HEK293 (cell line): ENCODE measurements around the gene AK6.
A peak's percentile ranks its signal among the peaks of the same experiment; 100 is the strongest.

ENCODE experiments used
- CTCF ChIA-PET: fragments of 350-600 bp; formaldehyde crosslinking; extraction: SDS; loops from one replicate; lab custom pipeline; 2021; ENCODE audit warnings: antibody characterized with exemption; lab: Yijun Ruan, JAX
- POLR2A ChIA-PET: fragments of 300-600 bp; formaldehyde crosslinking; extraction: SDS; loops from one replicate; lab custom pipeline; 2020; ENCODE audit warnings: antibody characterized with exemption, inconsistent platforms; lab: Yijun Ruan, JAX
- H3K27ac ChIP-seq: fragments of 200-500 bp; sonication (Bioruptor generic); 2 replicates; pipeline ENCODE4 v1.5.1; 2014; ENCODE audit warnings: low read depth, low read length, control low read depth, inconsistent platforms; ENCODE audit errors: extremely low read depth
- H3K36me3 ChIP-seq, 2 experiments: fragments of 200-500 bp in 1 of 2; sonication (Bioruptor generic) in 1 of 2; 1 replicate in 1 of 2; 2 replicates in 1 of 2; pipeline ENCODE4 v1.5.1; 2014 to 2017; ENCODE audit warnings: inconsistent platforms in 2 of 2, low read length in 2 of 2; ENCODE audit not compliant: control insufficient read depth in 2 of 2, insufficient read depth in 1 of 2
- H3K4me1 ChIP-seq: fragments of 200-500 bp; sonication (Bioruptor generic); 2 replicates; pipeline ENCODE4 v1.5.1; 2014; ENCODE audit warnings: mild to moderate bottlenecking, low read length, inconsistent platforms; ENCODE audit not compliant: control insufficient read depth, insufficient read depth
- H3K4me3 ChIP-seq: 2 replicates; pipeline ENCODE4 v1.5.1; 2011; ENCODE audit warnings: low read depth, mild to moderate bottlenecking, control low read depth, low read length, moderate library complexity
- H3K9me3 ChIP-seq: fragments of 200-500 bp; sonication (Bioruptor generic); 2 replicates; pipeline ENCODE4 v1.5.1; 2014; ENCODE audit warnings: low read depth, low read length, inconsistent platforms; ENCODE audit not compliant: control insufficient read depth, insufficient read depth
- GLI4 ChIP-seq: fragments of 450-650 bp; formaldehyde crosslinking; IDR thresholded peaks from 2 replicates; pipeline ENCODE4 v1.5.1; 2016; ENCODE audit warnings: missing biosample characterization, missing genetic modification characterization
- HOXC10 ChIP-seq: sonication (generic); formaldehyde crosslinking; IDR thresholded peaks from 2 replicates; pipeline ENCODE4 v1.8.1; 2023; ENCODE audit warnings: mild to moderate bottlenecking, missing genetic modification reagents
- HOXD13 ChIP-seq: sonication (generic); formaldehyde crosslinking; IDR thresholded peaks from 2 replicates; pipeline ENCODE4 v1.8.0; 2022; ENCODE audit warnings: missing genetic modification reagents, borderline replicate concordance
- SETDB1 ChIP-seq: IDR thresholded peaks from one replicate; pipeline ENCODE4 v1.6.1; 2017; ENCODE audit warnings: mild to moderate bottlenecking, low read length, moderate library complexity, mixed read lengths; ENCODE audit not compliant: insufficient read length
- SP3 ChIP-seq: fragments of 450-650 bp; formaldehyde crosslinking; IDR thresholded peaks from 2 replicates; pipeline ENCODE4 v1.5.1; 2016; ENCODE audit warnings: missing biosample characterization, missing genetic modification characterization
- SP7 ChIP-seq: fragments of 450-650 bp; formaldehyde crosslinking; IDR thresholded peaks from 2 replicates; pipeline ENCODE4 v1.5.1; 2016; ENCODE audit warnings: missing biosample characterization, missing genetic modification characterization
- TCF7L2 ChIP-seq: IDR thresholded peaks from 2 replicates; pipeline ENCODE4 v1.6.1; 2011; ENCODE audit warnings: low read depth, mild to moderate bottlenecking, inconsistent platforms, low read length, moderate library complexity, borderline replicate concordance
- YY2 ChIP-seq: fragments of 450-650 bp; formaldehyde crosslinking; IDR thresholded peaks from 2 replicates; pipeline ENCODE4 v1.5.1; 2016; ENCODE audit warnings: missing biosample characterization, missing genetic modification characterization
- ZBTB1 ChIP-seq: fragments of 450-650 bp; formaldehyde crosslinking; IDR thresholded peaks from 2 replicates; pipeline ENCODE4 v1.5.1; 2016; ENCODE audit warnings: missing biosample characterization, missing genetic modification characterization
- ZBTB17 ChIP-seq: fragments of 450-650 bp; formaldehyde crosslinking; IDR thresholded peaks from 2 replicates; pipeline ENCODE4 v1.5.1; 2016; ENCODE audit warnings: missing biosample characterization, missing genetic modification characterization
- ZBTB20 ChIP-seq: fragments of 450-650 bp; formaldehyde crosslinking; IDR thresholded peaks from 2 replicates; pipeline ENCODE4 v1.5.1; 2016; ENCODE audit warnings: missing biosample characterization, missing genetic modification characterization
- ZBTB49 ChIP-seq: fragments of 450-650 bp; formaldehyde crosslinking; IDR thresholded peaks from 2 replicates; pipeline ENCODE4 v1.5.1; 2016; ENCODE audit warnings: missing biosample characterization, missing genetic modification characterization, low read depth
- ZBTB8A ChIP-seq: fragments of 450-650 bp; formaldehyde crosslinking; IDR thresholded peaks from 2 replicates; pipeline ENCODE4 v1.5.1; 2016; ENCODE audit warnings: missing biosample characterization, missing genetic modification characterization
- ZEB2 ChIP-seq: fragments of 450-650 bp; formaldehyde crosslinking; IDR thresholded peaks from 2 replicates; pipeline ENCODE4 v1.5.1; 2016; ENCODE audit warnings: missing biosample characterization, missing genetic modification characterization
- ZFHX2 ChIP-seq: fragments of 450-650 bp; formaldehyde crosslinking; conservative IDR thresholded peaks from 2 replicates; pipeline ENCODE4 v1.5.1; 2016; ENCODE audit warnings: missing biosample characterization, missing genetic modification characterization
- ZNF146 ChIP-seq: fragments of 450-650 bp; formaldehyde crosslinking; IDR thresholded peaks from 2 replicates; pipeline ENCODE4 v1.5.1; 2016; ENCODE audit warnings: missing biosample characterization, missing genetic modification characterization
- ZNF2 ChIP-seq: fragments of 450-650 bp; formaldehyde crosslinking; IDR thresholded peaks from 2 replicates; pipeline ENCODE4 v1.5.1; 2016; ENCODE audit warnings: missing biosample characterization, missing genetic modification characterization
- ZNF274 ChIP-seq, 2 experiments: fragments of 200-500 bp in 1 of 2; fragments of 450-650 bp in 1 of 2; sonication (Bioruptor generic) in 1 of 2; formaldehyde crosslinking in 1 of 2; IDR thresholded peaks; 2 replicates each; pipeline versions ENCODE4 v1.5.1 to v1.6.1; 2014 to 2016; ENCODE audit warnings: borderline replicate concordance in 1 of 2, inconsistent platforms in 1 of 2, low read length in 1 of 2, missing biosample characterization in 1 of 2, missing genetic modification characterization in 1 of 2
- ZNF354C ChIP-seq: fragments of 450-650 bp; formaldehyde crosslinking; IDR thresholded peaks from 2 replicates; pipeline ENCODE4 v1.5.1; 2016; ENCODE audit warnings: missing biosample characterization, missing genetic modification characterization, low read depth, borderline replicate concordance
- ZNF391 ChIP-seq: fragments of 450-650 bp; formaldehyde crosslinking; IDR thresholded peaks from 2 replicates; pipeline ENCODE4 v1.5.1; 2016; ENCODE audit warnings: low read depth, missing biosample characterization, missing genetic modification characterization, borderline replicate concordance
- ZNF394 ChIP-seq: fragments of 450-650 bp; formaldehyde crosslinking; IDR thresholded peaks from 2 replicates; pipeline ENCODE4 v1.5.1; 2016; ENCODE audit warnings: missing biosample characterization, missing genetic modification characterization, mild to moderate bottlenecking, moderate library complexity, borderline replicate concordance
- ZNF423 ChIP-seq: fragments of 450-650 bp; formaldehyde crosslinking; IDR thresholded peaks from 2 replicates; pipeline ENCODE4 v1.5.1; 2016; ENCODE audit warnings: missing biosample characterization, missing genetic modification characterization
- ZNF544 ChIP-seq: fragments of 450-650 bp; formaldehyde crosslinking; IDR thresholded peaks from 2 replicates; pipeline ENCODE4 v1.5.0; 2017; ENCODE audit warnings: missing biosample characterization, missing genetic modification characterization
- ZNF555 ChIP-seq: fragments of 450-650 bp; formaldehyde crosslinking; conservative IDR thresholded peaks from 2 replicates; pipeline ENCODE4 v1.5.1; 2017; ENCODE audit warnings: missing biosample characterization, mild to moderate bottlenecking, missing genetic modification characterization, inconsistent platforms
- ZNF596 ChIP-seq: fragments of 450-650 bp; IDR thresholded peaks from 2 replicates; pipeline ENCODE4 v1.5.0; 2018; ENCODE audit warnings: missing biosample characterization, mild to moderate bottlenecking, missing genetic modification characterization, moderate library complexity
- ZNF623 ChIP-seq: fragments of 450-650 bp; formaldehyde crosslinking; IDR thresholded peaks from 2 replicates; pipeline ENCODE4 v1.5.1; 2016; ENCODE audit warnings: missing biosample characterization, missing genetic modification characterization
- ZNF658 ChIP-seq: fragments of 450-650 bp; formaldehyde crosslinking; IDR thresholded peaks from 2 replicates; pipeline ENCODE4; 2016; ENCODE audit warnings: missing biosample characterization, missing genetic modification characterization
- ZNF792 ChIP-seq: fragments of 450-650 bp; formaldehyde crosslinking; IDR thresholded peaks from 2 replicates; pipeline ENCODE4 v1.5.1; 2016; ENCODE audit warnings: missing biosample characterization, missing genetic modification characterization
- ZNF843 ChIP-seq: fragments of 450-650 bp; formaldehyde crosslinking; IDR thresholded peaks from 2 replicates; pipeline ENCODE4 v1.5.1; 2016; ENCODE audit warnings: missing biosample characterization, missing genetic modification characterization
- ZSCAN23 ChIP-seq: fragments of 450-650 bp; formaldehyde crosslinking; IDR thresholded peaks from 2 replicates; pipeline ENCODE4 v1.5.1; 2016; ENCODE audit warnings: missing biosample characterization, missing genetic modification characterization
- ZSCAN30 ChIP-seq: fragments of 450-650 bp; IDR thresholded peaks from 2 replicates; pipeline ENCODE4 v1.5.1; 2018; ENCODE audit warnings: missing biosample characterization, mild to moderate bottlenecking, missing genetic modification characterization, moderate library complexity
- TF ChIP-seq, protein P1 (sequence below): fragments of 450-650 bp; formaldehyde crosslinking; IDR thresholded peaks from 2 replicates; pipeline ENCODE4 v1.5.1; 2017; ENCODE audit warnings: missing biosample characterization, missing genetic modification characterization
- TF ChIP-seq, protein P2 (sequence below): fragments of 450-650 bp; IDR thresholded peaks from 2 replicates; pipeline ENCODE4 v1.5.1; 2018; ENCODE audit warnings: missing biosample characterization, missing genetic modification characterization

The AK6 gene

DNA sequence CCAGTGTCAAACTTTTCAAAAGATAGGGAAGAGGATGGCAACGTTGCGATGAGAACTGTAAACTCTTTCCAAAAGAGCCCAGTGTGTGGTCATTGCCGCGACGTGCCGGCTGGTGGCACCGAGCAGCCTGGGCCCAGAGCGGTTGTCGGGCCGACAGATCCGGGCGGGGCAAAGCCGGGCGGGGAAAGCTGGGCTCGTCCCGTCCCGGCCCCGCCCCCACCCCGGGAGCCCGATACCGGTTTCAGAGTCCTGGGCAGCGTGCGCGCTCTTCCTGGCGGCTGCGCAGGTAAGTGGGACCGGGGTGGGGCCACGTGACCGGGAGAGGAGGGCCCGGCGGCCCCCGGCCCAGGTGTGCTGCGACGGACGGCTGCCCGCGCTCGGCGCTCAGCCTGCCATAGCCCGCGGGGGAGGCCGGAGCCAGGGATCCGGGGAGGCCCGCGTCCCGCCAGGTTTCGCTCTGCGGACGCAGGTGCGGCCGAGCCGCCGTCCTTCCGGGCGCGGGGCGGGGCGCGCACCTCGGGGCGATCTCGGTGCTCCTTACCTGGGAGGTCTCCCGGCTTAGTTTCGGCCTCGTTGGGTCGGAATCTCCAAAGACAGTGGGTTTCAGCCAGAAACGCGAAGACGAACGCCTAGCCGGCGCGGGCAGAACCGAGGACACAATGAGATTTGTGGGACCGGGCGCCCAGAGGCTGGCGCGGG is 45.7 kb upstream of the AK6 start, which contains the start of gene MARVELD2:
MARVELD2 (plus strand) TSS at position 232 of the 699 bp plus-strand sequence. CDS start 4,270 bp downstream, outside the sequence.
- Histone ChIP-seq H3K36me3 (peaks cover 7 to 56% of the 10 kb centered on the region in 2 experiments; a peak in 2 of 3 replicates), H3K27ac (peak within 1 kb of the TSS; percentile 88), H3K4me3 (peak within 1 kb of the TSS; percentile 79), H3K4me1 (no peaks in the 10 kb centered on the region; the same call in 1 of the 2 replicates), H3K9me3 (no peaks in the 10 kb centered on the region)
- POLR2A ChIA-PET, result no interaction called here
- CTCF ChIA-PET, result interaction anchor here (0.6 kb wide), 1 partner anchor 453 kb away, joined by 4 read pairs; no protein-coding TSS in a partner anchor
- no peak for TF ChIP-seq ZBTB1
- peak; percentile 77 for TF ChIP-seq SP3 (tag by site-specific recombination)
- TF ChIP-seq ZBTB17 (tag by site-specific recombination), result peak; percentile 95
- TF ChIP-seq SP7 (tag by site-specific recombination), result peak; percentile 10; the same call in 1 of the 2 replicates
- TF ChIP-seq ZNF792, result no peak
- TF ChIP-seq ZNF423 (tag by site-specific recombination), result 0 out of 2 replicates have a peak, but pooled peaks have one; percentile 10
- peak; percentile 83 for TF ChIP-seq ZBTB20 (tag by site-specific recombination)
- TF ChIP-seq, protein P1, sequence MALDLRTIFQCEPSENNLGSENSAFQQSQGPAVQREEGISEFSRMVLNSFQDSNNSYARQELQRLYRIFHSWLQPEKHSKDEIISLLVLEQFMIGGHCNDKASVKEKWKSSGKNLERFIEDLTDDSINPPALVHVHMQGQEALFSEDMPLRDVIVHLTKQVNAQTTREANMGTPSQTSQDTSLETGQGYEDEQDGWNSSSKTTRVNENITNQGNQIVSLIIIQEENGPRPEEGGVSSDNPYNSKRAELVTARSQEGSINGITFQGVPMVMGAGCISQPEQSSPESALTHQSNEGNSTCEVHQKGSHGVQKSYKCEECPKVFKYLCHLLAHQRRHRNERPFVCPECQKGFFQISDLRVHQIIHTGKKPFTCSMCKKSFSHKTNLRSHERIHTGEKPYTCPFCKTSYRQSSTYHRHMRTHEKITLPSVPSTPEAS (tag by site-specific recombination), result no peak
- TF ChIP-seq ZSCAN23 (tag by site-specific recombination), result no peak
- TF ChIP-seq SETDB1, result no peak
- no peak for TF ChIP-seq HOXD13 (CRISPR knock-in tag)
- no peak for TF ChIP-seq ZNF658 (tag by site-specific recombination)
- TF ChIP-seq ZNF623, result no peak
- no peak for TF ChIP-seq ZNF544 (tag by site-specific recombination)
- TF ChIP-seq ZBTB8A (tag by site-specific recombination), result peak; percentile 91
- no peak for TF ChIP-seq ZNF354C (tag by site-specific recombination)
- no peak for TF ChIP-seq ZNF391 (tag by site-specific recombination)
- no peak for TF ChIP-seq ZNF146
- no peak for TF ChIP-seq ZNF843 (tag by site-specific recombination)
- peak; percentile 92 for TF ChIP-seq ZEB2 (tag by site-specific recombination)
- TF ChIP-seq YY2, result no peak
- TF ChIP-seq ZBTB49 (tag by site-specific recombination), result no peak
- TF ChIP-seq, protein P2, sequence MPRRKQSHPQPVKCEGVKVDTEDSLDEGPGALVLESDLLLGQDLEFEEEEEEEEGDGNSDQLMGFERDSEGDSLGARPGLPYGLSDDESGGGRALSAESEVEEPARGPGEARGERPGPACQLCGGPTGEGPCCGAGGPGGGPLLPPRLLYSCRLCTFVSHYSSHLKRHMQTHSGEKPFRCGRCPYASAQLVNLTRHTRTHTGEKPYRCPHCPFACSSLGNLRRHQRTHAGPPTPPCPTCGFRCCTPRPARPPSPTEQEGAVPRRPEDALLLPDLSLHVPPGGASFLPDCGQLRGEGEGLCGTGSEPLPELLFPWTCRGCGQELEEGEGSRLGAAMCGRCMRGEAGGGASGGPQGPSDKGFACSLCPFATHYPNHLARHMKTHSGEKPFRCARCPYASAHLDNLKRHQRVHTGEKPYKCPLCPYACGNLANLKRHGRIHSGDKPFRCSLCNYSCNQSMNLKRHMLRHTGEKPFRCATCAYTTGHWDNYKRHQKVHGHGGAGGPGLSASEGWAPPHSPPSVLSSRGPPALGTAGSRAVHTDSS (tag by site-specific recombination), result no peak
- no peak for TF ChIP-seq ZNF274 (IDR thresholded peaks at IDR 0.05; ENCODE audit: low read length)
- TF ChIP-seq ZNF274 (tag by site-specific recombination; IDR thresholded peaks at IDR 0.05; ENCODE audit: borderline replicate concordance), result no peak
- no peak for TF ChIP-seq HOXC10 (CRISPR knock-in tag)
- no peak for TF ChIP-seq ZNF555 (tag by site-specific recombination)
- TF ChIP-seq ZSCAN30 (tag by site-specific recombination), result peak; percentile 84; the same call in 1 of the 2 replicates
- TF ChIP-seq ZNF394 (tag by site-specific recombination), result no peak
- TF ChIP-seq ZNF596 (tag by site-specific recombination), result no peak
- no peak; the same call in 1 of the 2 replicates for TF ChIP-seq ZFHX2 (tag by site-specific recombination)
- TF ChIP-seq ZNF2 (tag by site-specific recombination), result no peak
- no peak for TF ChIP-seq TCF7L2
- TF ChIP-seq GLI4 (tag by site-specific recombination), result no peak
